Measurements from ENCODE around the gene MESP2.
"Not testable (repeated sequence)": the region's sequence is repeated elsewhere in the genome, so short reads cannot be mapped to it uniquely, and the experiment has no call there.

MESP2 gene

DNA sequence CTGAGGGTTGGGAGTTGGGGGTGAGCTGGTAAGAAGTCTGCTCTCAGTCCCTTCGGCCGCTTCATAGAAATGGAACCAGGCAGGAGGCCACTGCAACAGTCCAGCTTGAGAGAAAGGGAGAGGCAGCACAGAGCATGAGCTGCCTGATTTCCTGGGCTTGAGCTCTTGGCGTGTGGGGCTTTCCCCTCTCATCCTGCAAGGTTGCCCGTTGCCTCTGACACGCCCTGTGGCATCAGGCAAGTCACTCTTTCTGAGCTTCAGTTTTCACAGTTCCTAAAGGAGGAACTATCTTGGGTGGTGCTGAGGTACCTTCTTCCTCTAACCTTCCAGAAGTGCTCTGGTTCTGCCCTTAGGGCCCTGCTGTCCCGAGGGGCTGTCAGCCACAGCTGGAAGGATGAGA is 4.9 kb downstream of the MESP2 start:
- no peak for DNase-seq

DNA sequence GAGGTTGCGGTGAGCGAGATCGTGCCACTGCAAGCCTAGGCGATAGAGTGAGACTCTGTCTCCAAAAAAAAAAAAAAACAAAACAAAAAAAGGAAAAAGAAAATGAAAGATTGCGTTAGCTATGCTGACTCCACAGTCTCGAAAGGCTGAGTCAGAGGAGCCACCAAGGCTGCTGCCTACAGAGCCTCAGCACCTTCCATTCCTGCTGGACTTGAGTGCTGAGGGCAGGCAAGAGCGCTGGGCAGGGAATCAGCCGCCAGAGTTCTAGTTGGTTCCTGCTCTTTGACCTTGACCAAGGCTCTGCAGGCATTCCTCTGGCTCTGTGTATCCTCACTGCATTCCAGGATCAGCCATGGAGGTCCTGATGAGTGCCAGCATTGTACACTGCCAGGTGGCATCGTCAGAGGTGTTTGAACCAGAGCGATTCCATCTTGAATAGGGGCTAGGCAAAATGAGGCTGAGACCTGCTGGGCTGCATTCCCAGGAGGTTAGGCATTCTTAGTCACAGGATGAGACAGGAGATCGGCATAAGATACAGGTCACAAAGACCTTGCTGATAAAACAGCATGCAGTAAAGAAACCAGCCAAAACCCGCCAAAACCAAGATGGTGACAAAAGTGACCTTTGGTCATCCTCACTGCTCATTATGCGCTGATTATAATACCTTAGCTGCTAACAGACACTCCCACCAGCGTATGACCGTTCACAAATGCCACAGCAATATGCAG is 5.9 kb downstream of the MESP2 start:
- peak; percentile 46 for DNase-seq

DNA sequence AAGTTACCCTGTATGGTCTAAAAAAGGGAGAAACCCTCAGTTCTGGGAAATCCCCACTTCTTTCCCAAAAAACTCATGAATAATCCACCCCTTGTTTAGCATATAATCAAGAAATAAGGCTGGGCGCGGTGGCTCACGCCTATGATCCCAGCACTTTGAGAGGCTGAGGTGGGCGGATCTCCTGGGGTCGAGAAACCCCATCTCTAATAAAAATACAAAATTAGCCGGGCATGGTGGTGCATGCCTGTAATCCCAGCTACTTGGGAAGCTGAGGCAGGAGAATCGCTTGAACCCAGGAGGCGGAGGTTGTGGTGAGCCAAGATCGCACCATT is 6.5 kb downstream of the MESP2 start:
- not testable (repeated sequence) for DNase-seq

DNA sequence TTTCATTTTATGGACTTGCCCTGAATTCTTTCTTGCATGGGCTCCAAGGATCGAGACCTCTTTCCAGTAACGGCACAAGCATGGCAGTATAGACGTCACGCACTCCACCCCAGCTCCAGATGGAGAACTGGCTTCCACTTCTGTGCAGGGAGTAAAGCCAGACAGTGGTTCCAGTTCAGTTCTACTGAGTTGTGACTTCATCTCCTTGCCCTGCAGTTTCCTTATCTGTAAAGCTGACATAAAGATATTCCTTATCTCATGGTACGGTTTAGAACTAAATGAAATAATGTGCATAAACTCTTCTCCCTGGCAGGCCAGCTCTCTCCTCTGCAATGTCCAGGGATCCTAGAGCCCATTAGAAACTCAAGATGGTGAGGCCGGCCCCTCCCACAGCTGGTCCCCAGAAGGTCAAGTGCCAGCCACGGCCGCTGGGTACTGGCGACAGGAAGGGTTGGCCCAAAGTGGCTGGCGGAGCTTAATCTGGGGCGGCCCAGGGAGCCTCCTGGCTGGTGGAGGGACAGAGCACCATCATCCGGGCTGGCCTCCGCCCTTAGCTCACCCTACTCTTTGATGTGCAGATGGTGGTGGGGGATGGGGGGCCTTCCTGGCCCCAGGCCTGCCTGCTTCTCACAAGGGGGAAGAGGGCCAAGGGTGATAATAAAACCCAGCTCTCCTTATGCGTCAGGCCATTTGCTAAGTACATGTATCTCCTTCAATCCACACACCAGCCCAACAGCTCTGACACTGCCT is 7.2 kb downstream of the MESP2 start:
- DNase-seq: peak; percentile 43

DNA sequence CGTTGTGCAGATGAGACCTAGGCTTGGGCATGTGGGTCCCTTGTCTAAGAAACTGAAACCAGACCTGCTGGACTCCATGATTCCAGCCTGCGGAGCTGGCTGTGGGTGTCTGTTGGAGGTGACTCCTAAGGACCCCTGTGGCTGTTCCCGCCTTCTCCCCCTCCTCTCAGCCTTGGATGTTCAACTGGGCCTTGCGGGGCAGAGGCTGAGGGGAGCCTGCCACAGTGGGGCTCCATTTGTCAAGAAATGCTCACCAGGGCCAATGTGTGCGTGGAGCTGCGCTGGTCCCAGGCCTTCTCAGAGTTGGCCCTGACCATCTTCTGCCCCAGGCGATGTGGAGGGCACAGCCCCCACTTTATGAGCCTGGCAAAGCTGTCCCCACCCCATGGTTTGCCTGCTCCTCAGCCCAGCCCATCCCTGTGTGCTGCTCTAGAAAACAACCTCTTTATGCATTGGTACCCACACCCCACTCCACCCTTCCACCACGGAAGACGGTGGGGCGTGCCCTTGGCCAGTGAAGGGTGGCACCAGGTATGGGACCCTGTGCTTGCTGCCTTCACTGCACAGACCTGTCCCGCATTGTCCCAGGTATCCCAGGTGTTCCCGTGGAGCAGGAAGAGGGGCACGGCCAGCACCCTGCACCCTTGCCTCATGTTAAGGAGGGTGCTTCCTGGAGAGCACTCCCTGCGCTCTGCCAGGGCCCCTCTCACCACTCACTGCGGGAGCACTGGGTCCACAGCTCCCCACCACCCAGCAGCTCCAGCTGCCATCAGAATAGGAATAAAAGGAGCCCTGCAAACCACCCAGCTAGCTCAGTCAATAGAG is 7.9 kb downstream of the MESP2 start:
- no peak for DNase-seq

DNA sequence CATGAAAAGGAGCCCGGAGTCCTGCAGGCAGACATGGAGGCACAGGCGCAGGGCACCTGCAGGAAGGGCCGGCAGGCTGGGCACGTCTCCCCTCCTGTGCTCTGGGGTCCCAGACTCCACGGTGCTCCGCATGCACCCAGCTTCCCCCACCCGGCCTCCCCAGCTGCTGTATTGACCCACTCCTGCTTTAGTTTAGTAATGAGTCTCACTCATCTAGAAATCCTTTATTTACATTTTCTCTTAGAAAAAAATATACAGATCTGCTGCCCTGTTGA is 8.5 kb downstream of the MESP2 start:
- DNase-seq: no peak

DNA sequence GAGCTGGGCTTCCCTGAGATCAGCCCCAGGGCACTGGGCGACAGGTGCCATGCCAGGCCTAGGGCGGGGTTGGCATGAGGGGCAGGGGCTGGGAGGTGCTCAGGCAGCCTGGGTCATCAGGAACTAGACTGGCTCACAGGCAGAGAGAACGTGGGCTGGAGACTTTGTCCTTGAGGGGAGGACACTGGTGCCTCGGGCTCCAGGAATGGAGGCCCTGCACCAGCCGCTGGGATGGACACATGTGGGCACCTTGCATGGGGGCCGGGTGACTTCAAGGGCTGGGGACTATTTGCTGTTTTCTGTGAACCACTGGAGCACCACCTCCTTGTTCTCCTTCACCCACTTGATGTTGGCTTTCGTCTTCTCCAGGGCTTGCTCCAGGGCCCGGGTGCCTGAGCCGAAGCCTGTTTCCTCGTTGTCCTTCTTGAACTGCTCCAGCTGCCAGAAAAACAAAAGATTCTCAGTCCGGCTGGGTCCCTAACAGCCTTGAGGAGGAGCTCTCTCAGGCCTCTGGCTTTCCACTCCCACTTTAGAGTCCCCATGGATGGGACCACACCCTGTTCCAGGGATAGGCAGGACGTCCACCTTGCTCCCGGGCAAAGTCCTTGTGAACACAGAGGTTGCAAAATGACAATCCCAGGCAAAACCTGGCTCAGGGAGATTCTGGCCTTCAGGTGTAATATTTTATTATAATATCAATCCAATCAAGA is 9.1 kb downstream of the MESP2 start:
- DNase-seq: no peak

DNA sequence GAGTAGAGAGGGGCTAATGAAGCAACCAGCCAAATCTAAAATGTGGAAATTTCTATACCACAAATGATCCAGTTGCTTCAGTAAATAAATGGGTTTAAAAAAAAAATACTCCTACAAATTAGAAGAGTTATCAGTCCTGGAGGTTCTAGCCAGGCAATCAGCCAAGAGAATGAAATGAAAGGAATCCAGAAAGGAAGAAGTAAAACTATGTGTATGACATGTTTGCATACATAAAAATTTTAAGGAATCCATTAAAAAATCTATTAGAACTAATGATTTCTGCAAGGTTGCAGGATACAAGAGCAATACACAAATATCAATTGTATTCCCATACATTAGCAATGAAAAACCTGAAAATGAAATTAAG is 9.6 kb downstream of the MESP2 start:
- peak; percentile 73 for DNase-seq

DNA sequence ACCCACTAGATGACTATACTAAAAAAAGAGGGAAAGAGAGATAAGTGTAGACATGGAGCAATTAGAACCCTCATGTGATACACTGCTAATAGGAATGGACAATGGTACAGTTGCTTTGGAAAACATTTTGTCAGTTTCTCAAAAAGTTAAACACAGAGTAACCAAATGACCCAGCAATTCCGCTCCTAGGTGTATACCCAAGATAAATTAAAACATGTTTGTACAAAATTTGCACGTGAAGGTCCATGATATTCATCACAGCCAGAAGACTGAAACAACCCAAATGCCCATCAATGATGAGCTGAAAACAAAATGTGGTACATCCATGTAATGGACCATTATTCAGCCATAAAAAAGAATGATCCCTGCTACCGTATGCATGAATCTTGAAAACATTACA is 11.8 kb downstream of the MESP2 start:
- DNase-seq: no peak

DNA sequence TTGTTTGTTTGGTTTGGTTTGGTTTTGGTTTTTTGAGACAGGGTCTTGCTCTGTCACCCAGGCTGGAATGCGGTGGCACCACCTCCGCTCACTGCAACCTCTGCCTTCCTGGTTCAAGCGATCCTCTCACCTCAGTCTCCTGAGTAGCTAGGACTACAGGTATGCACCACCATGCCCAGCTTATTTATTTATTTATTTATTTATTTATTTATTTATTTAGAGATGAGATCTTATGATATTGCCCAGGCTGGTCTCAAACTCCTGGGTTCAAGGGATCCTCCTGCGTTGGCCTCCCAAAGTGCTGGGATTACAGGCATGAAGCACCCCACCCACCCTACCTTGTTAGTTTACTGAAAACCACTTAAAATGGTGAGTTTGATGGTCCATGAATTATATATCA is 12.5 kb downstream of the MESP2 start:
- not testable (repeated sequence) for DNase-seq

DNA sequence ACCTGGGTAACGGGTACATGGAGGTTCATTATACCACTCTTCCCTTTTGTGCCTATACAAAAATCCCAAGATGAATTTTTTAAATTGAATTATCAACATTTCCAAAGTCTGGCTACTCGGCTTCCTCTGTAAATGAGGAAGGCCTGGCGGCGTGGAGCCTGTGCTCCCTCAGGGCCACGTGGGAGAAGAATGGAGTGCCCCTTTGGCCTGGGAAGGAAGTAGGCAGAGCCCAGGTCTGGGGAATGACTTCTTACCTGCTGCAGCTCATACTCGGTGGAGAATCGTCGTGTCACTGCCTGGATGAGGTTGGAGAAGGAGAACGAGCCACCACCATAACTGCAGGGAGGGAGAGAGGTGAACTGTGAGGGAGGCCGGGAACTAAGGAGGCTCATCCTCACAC is 14.1 kb downstream of the MESP2 start:
- DNase-seq: no peak

DNA sequence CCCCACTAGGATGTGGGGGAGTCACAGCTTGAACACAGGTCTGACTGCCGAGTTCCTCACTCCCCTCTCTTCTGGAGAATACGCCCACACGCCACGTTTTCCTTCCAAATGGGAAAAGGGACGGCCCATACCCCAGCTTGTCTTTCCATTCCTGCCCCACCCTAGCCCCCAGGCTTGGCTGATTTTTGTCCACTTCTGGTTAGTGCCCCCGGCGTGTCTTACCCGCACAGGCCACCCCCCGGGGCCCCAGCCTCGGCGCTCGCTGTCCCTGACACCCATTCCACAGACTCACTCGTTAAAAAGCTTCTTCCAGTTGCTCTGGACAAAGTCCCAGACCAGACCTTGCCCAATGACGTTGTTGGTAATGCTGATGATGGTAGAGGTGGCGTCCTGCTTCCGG is 14.5 kb downstream of the MESP2 start:
- DNase-seq: no peak

DNA sequence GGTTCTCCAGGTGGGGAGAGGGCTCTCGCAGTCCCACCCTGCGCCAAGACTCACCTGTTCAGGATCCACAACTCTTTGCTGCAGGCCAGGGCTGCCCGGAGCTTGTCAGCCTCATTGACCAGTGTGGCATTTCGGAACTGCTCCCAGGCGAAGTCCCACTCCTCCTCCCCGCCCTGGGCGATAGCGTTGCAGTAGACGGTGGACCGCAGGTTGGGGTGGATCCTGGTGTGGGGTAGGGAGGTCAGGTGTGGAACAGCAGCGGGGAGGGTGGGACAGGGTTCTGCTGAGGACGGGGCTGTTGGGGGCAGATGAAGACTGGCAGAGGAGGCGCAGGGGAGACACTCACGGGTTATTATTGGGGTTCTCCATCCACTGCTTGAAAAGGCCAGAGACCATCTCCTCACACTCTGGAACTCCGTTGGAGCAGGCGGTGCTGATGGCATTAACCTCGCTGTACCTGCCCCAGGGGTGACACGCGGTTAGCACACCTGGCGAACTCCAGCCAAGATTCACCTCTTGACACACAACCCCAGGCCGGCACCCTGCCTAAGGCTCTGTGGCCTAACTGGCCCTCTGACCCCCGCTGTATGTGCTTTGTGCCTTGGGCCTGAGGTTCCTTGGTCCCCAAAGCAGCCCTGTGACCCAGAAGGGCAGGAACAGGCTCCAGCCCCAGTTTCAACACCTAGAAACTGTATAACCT is 16.1 kb downstream of the MESP2 start:
- no peak for DNase-seq

DNA sequence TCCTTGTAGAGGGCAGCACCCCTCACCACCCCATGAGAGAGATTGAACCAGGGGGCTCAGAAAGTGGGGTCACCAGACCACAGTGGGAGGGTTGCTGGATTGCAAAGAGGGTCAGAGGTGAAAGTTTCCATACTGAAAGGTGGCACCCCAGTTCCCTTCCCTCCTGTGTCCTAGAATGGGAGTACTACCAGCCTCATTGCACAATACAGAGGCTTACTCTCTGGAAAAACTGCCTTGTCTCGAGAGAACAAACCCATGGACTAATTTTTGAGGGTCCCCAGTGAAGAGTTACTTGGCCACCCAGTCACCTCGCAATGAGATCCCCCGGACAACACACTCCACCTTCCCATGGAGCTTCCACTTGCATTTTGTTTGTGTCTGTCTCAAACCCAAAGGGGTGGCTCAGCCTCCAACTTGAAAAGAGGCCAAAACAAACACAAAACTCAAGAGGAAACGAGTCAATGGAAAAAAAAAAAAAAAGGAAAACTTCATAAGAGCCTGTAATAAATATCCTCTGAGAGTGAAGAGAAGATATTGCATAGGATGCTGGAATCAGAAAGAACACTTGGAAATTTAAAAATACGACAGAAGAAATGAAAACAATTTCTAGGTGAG is 18.6 kb downstream of the MESP2 start:
- peak; percentile 36 for DNase-seq

DNA sequence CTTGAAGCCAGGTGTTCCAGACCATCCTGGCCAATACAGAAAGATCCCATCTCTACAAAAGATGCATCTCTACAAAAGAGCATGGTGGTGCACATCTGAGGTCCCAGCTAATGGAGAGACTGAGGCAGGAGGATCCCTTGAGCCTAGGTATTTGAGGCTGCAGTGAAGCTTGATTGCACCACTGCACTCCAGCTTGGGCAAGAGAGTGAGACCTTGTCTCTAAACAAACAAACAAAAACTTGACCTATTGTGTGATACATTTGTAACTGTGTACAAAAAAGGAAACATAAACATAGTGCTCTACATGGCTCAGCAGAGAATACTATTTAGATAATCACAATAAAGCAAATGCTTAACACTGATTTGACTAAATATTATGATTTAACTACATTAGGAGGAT is 19.9 kb downstream of the MESP2 start:
- DNase-seq: no peak

DNA sequence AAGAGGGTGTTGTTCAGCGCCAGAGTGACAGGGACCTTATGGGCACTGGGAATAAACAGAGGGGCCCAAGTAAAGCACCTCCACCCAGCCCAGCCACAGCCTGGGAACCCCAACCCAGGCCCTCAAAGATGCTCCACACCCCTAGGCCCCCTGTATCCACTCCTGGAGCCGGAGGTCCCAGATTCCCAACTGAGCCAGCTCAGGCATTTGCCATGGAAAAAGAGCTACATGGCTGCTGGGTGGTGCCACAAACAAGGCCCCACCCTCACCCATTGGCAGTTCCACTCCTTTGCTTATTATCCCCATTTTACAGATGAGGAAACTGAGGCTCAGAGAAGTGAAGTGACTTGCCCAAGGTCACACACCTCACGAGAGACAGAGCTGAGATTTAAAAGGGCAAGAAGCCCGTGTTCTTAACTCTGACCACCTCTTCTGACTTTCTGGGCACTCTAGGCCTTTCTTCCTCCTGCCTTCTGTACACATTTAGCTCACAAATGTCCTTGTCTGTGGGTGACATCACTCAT is 21.6 kb downstream of the MESP2 start:
- DNase-seq: no peak

DNA sequence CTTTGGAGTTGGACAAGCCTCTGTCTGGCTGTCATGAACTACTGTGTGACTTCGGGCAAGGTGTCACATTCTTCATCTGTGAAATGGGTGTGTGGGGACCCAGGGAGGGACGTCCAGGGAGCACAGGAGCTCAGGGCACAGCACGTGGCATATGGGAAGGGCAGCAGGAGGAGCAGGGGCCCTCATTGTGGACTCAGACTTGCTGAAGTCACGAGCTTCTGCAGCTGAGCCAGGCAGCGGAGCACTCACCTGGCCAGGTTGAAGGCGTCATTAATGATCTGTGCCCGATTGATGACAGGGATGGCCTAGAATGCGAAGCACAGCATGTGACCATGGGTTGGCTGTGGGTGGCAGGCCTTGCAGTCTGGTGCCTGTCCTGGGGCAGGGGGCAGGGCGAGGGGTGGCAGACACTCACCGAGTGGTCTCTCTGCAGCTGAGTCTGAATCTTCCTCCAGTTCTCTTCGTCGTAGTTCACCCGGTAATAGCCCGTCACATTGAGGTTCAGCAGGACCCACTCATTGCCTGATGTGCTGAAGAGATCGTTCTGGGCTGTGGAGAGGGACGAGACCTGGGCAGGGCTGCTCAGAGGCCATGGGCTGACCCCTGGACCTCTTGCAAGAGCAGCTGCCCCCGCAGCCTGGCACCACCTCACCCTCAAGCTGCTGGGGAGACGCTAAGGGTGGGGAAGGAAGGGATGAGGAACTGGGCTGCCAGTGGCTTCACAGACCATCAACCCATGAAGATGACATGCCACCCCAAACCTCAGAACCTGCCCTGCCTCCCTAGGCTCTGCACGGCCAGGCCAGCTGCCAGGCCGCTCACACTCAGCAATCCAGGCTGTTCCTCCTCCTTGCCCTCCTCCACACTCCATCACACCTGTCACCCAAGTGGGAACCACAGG is 23.1 kb downstream of the MESP2 start:
- DNase-seq: no peak

DNA sequence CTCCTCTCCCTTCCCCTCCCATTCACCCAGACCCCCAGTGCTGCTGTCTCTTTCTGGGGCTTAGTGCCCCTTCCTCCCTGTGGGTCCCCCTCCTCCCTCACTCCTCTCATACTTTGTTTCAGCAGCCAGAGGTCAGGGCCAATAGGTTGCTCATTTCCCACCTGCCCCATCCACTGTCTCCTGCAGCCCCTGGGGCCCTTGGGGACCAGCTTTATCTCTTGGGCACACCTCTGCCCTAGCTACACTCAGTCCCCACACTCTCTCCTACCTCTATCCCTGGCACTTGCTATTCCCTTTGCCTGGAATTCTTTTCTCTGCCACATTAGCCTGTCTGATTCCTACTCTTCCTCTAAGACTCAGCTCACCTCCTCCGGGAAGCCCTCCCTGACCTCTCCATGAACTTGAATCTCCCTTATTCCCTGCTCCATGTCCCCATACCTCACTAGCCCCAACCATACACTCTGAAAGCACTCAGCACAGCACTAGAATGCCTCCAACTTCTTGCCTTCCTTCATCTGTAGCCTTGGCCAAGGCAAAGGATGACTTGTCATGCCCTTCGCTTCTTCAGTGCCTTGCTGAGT is 23.9 kb downstream of the MESP2 start:
- DNase-seq: no peak

DNA sequence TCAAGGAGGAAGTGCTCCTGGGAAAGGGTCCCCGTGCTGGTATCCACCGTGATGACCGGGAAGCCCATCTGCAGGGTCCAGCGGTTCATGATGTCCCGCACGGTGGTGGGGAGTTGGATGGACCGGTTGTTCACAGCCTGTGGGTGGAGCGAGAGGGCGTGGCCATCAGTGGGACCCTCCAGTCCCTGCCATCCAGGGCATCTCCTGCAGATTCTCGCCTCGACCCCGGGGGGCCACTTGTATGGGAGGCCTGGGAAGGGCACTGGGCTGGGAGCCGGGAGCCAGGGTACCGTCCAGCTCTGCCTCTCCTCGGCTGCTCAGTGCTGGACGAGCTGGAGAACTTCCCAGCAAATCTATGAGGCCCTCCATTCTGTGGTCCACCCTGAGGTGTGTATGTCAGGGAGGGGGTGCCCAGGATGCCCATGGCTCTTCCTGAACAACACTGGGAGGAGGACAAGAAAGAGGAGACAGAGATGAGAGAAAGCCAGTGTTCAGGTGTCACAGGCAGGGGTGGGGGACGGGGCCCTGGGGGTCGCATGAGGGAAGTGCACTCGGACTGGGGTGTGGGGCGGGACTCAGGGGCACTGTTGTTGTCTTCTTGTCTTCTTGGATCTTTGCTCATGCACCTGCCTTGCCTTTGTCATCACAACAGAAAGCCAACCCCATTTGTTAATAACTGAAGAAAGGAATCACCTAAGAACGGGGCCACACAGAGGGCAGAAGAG is 25.5 kb downstream of the MESP2 start:
- DNase-seq: no peak
